IMR-90 (cell line): ENCODE results near the gene HSD17B8. TPM values are rescaled to one million over a fixed set of nuclear protein-coding genes. Genes with fewer than 3 reads are reported as not detected.
A peak's percentile ranks its signal among the peaks of the same experiment; 100 is the strongest.

Experiments used
- ATAC-seq: fragments of 200-7000 bp; cut with Tn5 transposase; 2 replicates; pipeline ENCODE4 v1.9.1; 2020; ENCODE audit warnings: low read depth, mild to moderate bottlenecking, moderate library complexity
- BruUV-seq: library from RNA; stranded (reverse); fragments of 400-500 nt; replicated peaks from 2 replicates; lab custom pipeline; 2021; lab: Mats Ljungman, UMichigan
- CTCF ChIA-PET: fragments of 300-600 bp; formaldehyde crosslinking; extraction: SDS; loops from one replicate; lab custom pipeline; 2021; ENCODE audit warnings: antibody characterized with exemption; lab: Yijun Ruan, JAX
- POLR2A ChIA-PET: fragments of 300-600 bp; sonication (Branson Sonifier 250); formaldehyde crosslinking; loops from one replicate; lab custom pipeline; 2022; ENCODE audit warnings: antibody characterized with exemption; ENCODE audit not compliant: unreplicated experiment; lab: Charles Lee
- DNase-seq: peaks from one replicate; pipeline ENCODE4 v3.0.0; 2013
- H2AFZ ChIP-seq: replicated peaks from 2 replicates; pipeline ENCODE3; 2013; ENCODE audit warnings: low read length, mild to moderate bottlenecking; ENCODE audit not compliant: poor library complexity
- H2AK5ac ChIP-seq: 2 replicates; pipeline ENCODE4 v1.6.1; 2013; ENCODE audit warnings: low read depth, low read length, inconsistent platforms
- H2AK9ac ChIP-seq: replicated peaks from 2 replicates; pipeline ENCODE3; 2013; ENCODE audit warnings: mild to moderate bottlenecking, low read depth, low read length, moderate library complexity; ENCODE audit not compliant: poor library complexity
- H2BK120ac ChIP-seq: 2 replicates; pipeline ENCODE4 v1.6.1; 2013; ENCODE audit warnings: low read depth, low read length, inconsistent platforms
- H2BK15ac ChIP-seq: 3 replicates; pipeline ENCODE4 v1.6.1; 2013; ENCODE audit warnings: low read depth, low read length, inconsistent platforms
- H2BK20ac ChIP-seq: 2 replicates; pipeline ENCODE4 v1.6.1; 2013; ENCODE audit warnings: low read depth, mild to moderate bottlenecking, inconsistent platforms, low read length, moderate library complexity
- H2BK5ac ChIP-seq: 2 replicates; pipeline ENCODE4 v1.6.1; 2013; ENCODE audit warnings: mild to moderate bottlenecking, low read depth, low read length, inconsistent platforms; ENCODE audit not compliant: poor library complexity, severe bottlenecking
- H3K14ac ChIP-seq: replicated peaks from 2 replicates; pipeline ENCODE4 v1.6.1; 2013; ENCODE audit warnings: low read depth, low read length, inconsistent platforms
- H3K18ac ChIP-seq: 2 replicates; pipeline ENCODE4 v1.6.1; 2013; ENCODE audit warnings: low read depth, low read length, control low read depth
- H3K23ac ChIP-seq: 2 replicates; pipeline ENCODE4 v1.6.1; 2013; ENCODE audit warnings: low read depth, low read length, inconsistent platforms
- H3K27ac ChIP-seq: 2 replicates; pipeline ENCODE4 v1.5.1; 2013; ENCODE audit warnings: mild to moderate bottlenecking, control low read depth, low read length; ENCODE audit not compliant: insufficient read depth
- H3K27me3 ChIP-seq: 2 replicates; pipeline ENCODE4 v1.6.1; 2013; ENCODE audit warnings: low read length; ENCODE audit not compliant: control insufficient read depth, insufficient read depth
- H3K36me3 ChIP-seq: 2 replicates; pipeline ENCODE4 v1.6.1; 2013; ENCODE audit warnings: low read length, mixed read lengths; ENCODE audit not compliant: control insufficient read depth, insufficient read depth
- H3K4ac ChIP-seq: 2 replicates; pipeline ENCODE4 v1.6.1; 2013; ENCODE audit warnings: low read depth, low read length, inconsistent platforms
- H3K4me1 ChIP-seq: 2 replicates; pipeline ENCODE4 v1.6.1; 2013; ENCODE audit warnings: low read length, mixed read lengths; ENCODE audit not compliant: control insufficient read depth, insufficient read depth
- H3K4me2 ChIP-seq: 2 replicates; pipeline ENCODE4 v1.6.1; 2013; ENCODE audit warnings: low read depth, mild to moderate bottlenecking, control low read depth, low read length, moderate library complexity
- H3K4me3 ChIP-seq: 2 replicates; pipeline ENCODE4 v1.5.1; 2013; ENCODE audit warnings: low read depth, mild to moderate bottlenecking, control low read depth, low read length, moderate library complexity; ENCODE audit not compliant: insufficient read depth
- H3K56ac ChIP-seq: 2 replicates; pipeline ENCODE4 v1.6.1; 2013; ENCODE audit warnings: low read length, inconsistent platforms; ENCODE audit not compliant: insufficient read depth; ENCODE audit errors: extremely low read depth
- H3K79me1 ChIP-seq, 2 experiments: 2 replicates each; pipeline ENCODE4 v1.6.1; 2013; ENCODE audit warnings: low read length in 2 of 2, inconsistent platforms in 1 of 2, low read depth in 1 of 2
- H3K9ac ChIP-seq: 2 replicates; pipeline ENCODE4 v1.6.1; 2013; ENCODE audit warnings: low read depth, low read length, control low read depth
- H3K9me1 ChIP-seq: 2 replicates; pipeline ENCODE4 v1.6.1; 2013; ENCODE audit warnings: low read length, inconsistent platforms; ENCODE audit not compliant: insufficient read depth
- H3K9me3 ChIP-seq: 2 replicates; pipeline ENCODE4 v1.6.1; 2013; ENCODE audit warnings: low read length; ENCODE audit not compliant: control insufficient read depth, insufficient read depth
- H4K20me1 ChIP-seq: 2 replicates; pipeline ENCODE4 v1.6.1; 2013; ENCODE audit warnings: low read length, inconsistent platforms; ENCODE audit not compliant: insufficient read depth
- H4K5ac ChIP-seq: 2 replicates; pipeline ENCODE4 v1.6.1; 2013; ENCODE audit warnings: mild to moderate bottlenecking, low read depth, low read length, control low read depth
- H4K8ac ChIP-seq, 2 experiments: 2 replicates each; pipeline ENCODE4 v1.6.1; 2013; ENCODE audit warnings: low read depth in 2 of 2, low read length in 2 of 2, control low read depth in 1 of 2, inconsistent platforms in 1 of 2
- H4K91ac ChIP-seq: 2 replicates; pipeline ENCODE4 v1.6.1; 2013; ENCODE audit warnings: low read depth, low read length, inconsistent platforms; ENCODE audit not compliant: insufficient read depth
- BHLHE40 ChIP-seq: fragments of 150-350 bp; IDR thresholded peaks from 2 replicates; pipeline ENCODE4 v1.6.1; 2016; ENCODE audit warnings: mild to moderate bottlenecking, low read depth, low read length
- CEBPB ChIP-seq: IDR thresholded peaks from 2 replicates; pipeline ENCODE4 v1.6.1; 2012; ENCODE audit warnings: low read depth, low read length, improper control_type of control experiment
- CHD1 ChIP-seq: IDR thresholded peaks from 2 replicates; pipeline ENCODE4 v1.6.1; 2012; ENCODE audit warnings: low read depth, low read length, improper control_type of control experiment
- FOS ChIP-seq: fragments of 150-350 bp; IDR thresholded peaks from 2 replicates; pipeline ENCODE4 v1.6.1; 2016; ENCODE audit warnings: low read depth, low read length
- MAFK ChIP-seq: IDR thresholded peaks from 2 replicates; pipeline ENCODE4 v1.6.1; 2012; ENCODE audit warnings: low read depth, low read length, improper control_type of control experiment
- MAZ ChIP-seq: IDR thresholded peaks from 2 replicates; pipeline ENCODE4 v1.6.1; 2012; ENCODE audit warnings: low read depth, mild to moderate bottlenecking, low read length, improper control_type of control experiment, moderate library complexity, borderline replicate concordance
- MXI1 ChIP-seq: IDR thresholded peaks from 2 replicates; pipeline ENCODE4 v1.6.1; 2012; ENCODE audit warnings: low read depth, mild to moderate bottlenecking, low read length, moderate library complexity, borderline replicate concordance
- NFE2L2 ChIP-seq: fragments of 150-350 bp; IDR thresholded peaks from 2 replicates; pipeline ENCODE4 v1.6.1; 2016; ENCODE audit warnings: low read depth, mild to moderate bottlenecking, low read length
- POLR2A ChIP-seq: IDR thresholded peaks from 2 replicates; pipeline ENCODE4 v1.6.1; 2012; ENCODE audit warnings: mild to moderate bottlenecking, low read depth, low read length
- RAD21 ChIP-seq: IDR thresholded peaks from 2 replicates; pipeline ENCODE4 v1.6.1; 2012; ENCODE audit warnings: low read length, improper control_type of control experiment
- RCOR1 ChIP-seq: IDR thresholded peaks from 2 replicates; pipeline ENCODE4 v1.6.1; 2012; ENCODE audit warnings: mild to moderate bottlenecking, low read length, improper control_type of control experiment; ENCODE audit not compliant: insufficient replicate concordance
- RFX5 ChIP-seq: IDR thresholded peaks from 2 replicates; pipeline ENCODE4 v1.8.0; 2012; ENCODE audit warnings: low read depth, mild to moderate bottlenecking, low read length, moderate library complexity
- SMC3 ChIP-seq: fragments of 150-350 bp; IDR thresholded peaks from 2 replicates; pipeline ENCODE4 v1.6.1; 2016; ENCODE audit warnings: low read depth, mild to moderate bottlenecking, antibody characterized with exemption, low read length, moderate library complexity
- WGBS, 2 experiments: methylation state at CpG; one replicate each; pipeline versions ENCODE4 v1.1.5 to v1.1.7; 2013; ENCODE audit warnings: missing lambda C conversion rate in 2 of 2; ENCODE audit not compliant: insufficient read length in 1 of 2; ENCODE audit errors: extremely low coverage in 2 of 2; 5-methylcytosine and 5-hydroxymethylcytosine counted together
- dilution Hi-C: fragments of 300-500 bp; cut with HindIII; formaldehyde crosslinking; loops from one replicate; pipeline ENCODE4 v1.14.3; 2018; ENCODE audit warnings: low sequenced_read_pairs; ENCODE audit not compliant: unreplicated experiment
- in situ Hi-C: fragments of 300-500 bp; cut with MboI; formaldehyde crosslinking; loops from 3 replicates; pipeline ENCODE4 v1.14.3; 2019; ENCODE audit warnings: low sequenced_read_pairs, inconsistent platforms, mixed read lengths
- intact Hi-C: fragments of 100-400 bp; cut with micrococcal nuclease; formaldehyde crosslinking; loops from 2 replicates; pipeline ENCODE4 v1.10.0; 2022
- polyA plus RNA-seq, 3 experiments: library from polyadenylated mRNA; depleted of rRNA; stranded (reverse); fragments of >200 nt; gene quantifications; 2 replicates each; pipeline ENCODE4 v1.2.3, GENCODE V29; 2012; ENCODE audit warnings: low replicate concordance in 1 of 3
- total RNA-seq: library from RNA; depleted of rRNA; stranded (reverse); fragments of >200 nt; gene quantifications from 2 replicates; pipeline ENCODE4 v1.2.3, GENCODE V29; 2012
- TF ChIP-seq, protein P1 (sequence below): fragments of 150-350 bp; IDR thresholded peaks from 2 replicates; pipeline ENCODE4 v1.6.1; 2016; ENCODE audit warnings: low read depth, mild to moderate bottlenecking, low read length, moderate library complexity, borderline replicate concordance
- TF ChIP-seq, protein P2 (sequence below): conservative IDR thresholded peaks from 2 replicates; pipeline ENCODE4 v1.5.1; 2012; ENCODE audit warnings: mild to moderate bottlenecking, low read depth, low read length, improper control_type of control experiment
- TF ChIP-seq, protein P3 (sequence below): fragments of 150-350 bp; IDR thresholded peaks from 2 replicates; pipeline ENCODE4 v1.6.1; 2017; ENCODE audit warnings: mild to moderate bottlenecking, antibody characterized with exemption, low read length, low read depth

The HSD17B8 gene
- total and polyA plus RNA-seq, 2 of the 4 experiments (the other 2 are of a cell fraction) = 1.6 to 4.3 TPM

GRCh38 chr6:33213989-33214335 lies 9.5 kb downstream of the HSD17B8 start:
- POLR2A ChIA-PET = no interaction called here
- in situ Hi-C loops = no loop called here

More at GRCh38 chr6:33213989-33214335, 9.5 kb downstream of the HSD17B8 start:
- Histone ChIP-seq H2AK5ac (no peak overlapping the region; the same call in 1 of the 2 replicates), H4K91ac (peak overlapping the region; percentile 53; the same call in 1 of the 2 replicates), H3K9me1 (no peaks in the 10 kb centered on the region), H3K14ac (peak overlapping the region; percentile 67; the same call in 1 of the 2 replicates), H4K5ac (peak overlapping the region; percentile 72), H2BK5ac (no peak overlapping the region), H4K20me1 (no peaks in the 10 kb centered on the region), H3K36me3 (peaks cover 20% of the 10 kb centered on the region), H3K9ac (peak overlapping the region; percentile 72), H4K8ac (peak overlapping the region; percentile 70 to 85; a peak in 3 of 4 replicates), H3K79me1 (peaks cover 7 to 15% of the 10 kb centered on the region in 2 experiments), H2AFZ (peak overlapping the region; percentile 92), H3K4ac (peak overlapping the region; percentile 67), H3K4me1 (peaks cover 2% of the 10 kb centered on the region; the same call in 1 of the 2 replicates), H3K56ac (no peak overlapping the region), H3K23ac (peak overlapping the region; percentile 82), H3K4me3 (peak overlapping the region; percentile 59), H3K27me3 (peaks cover 19% of the 10 kb centered on the region), H2BK120ac (0 out of 2 replicates have a peak overlapping the region, but pooled peaks have one; percentile 33), H3K27ac (no peak overlapping the region; the same call in 1 of the 2 replicates), H2AK9ac (peak overlapping the region; percentile 89), H3K9me3 (no peaks in the 10 kb centered on the region), H2BK15ac (no peak overlapping the region), H3K18ac (peak overlapping the region; percentile 46), H3K4me2 (peak overlapping the region; percentile 94), H2BK20ac (no peak overlapping the region)
- TF ChIP-seq RCOR1 (no peak), MAFK (no peak), RAD21 (no peak), MXI1 (no peak), MAZ (no peak), CEBPB (no peak), FOS (no peak), POLR2A (no peak), RFX5 (no peak), CHD1 (no peak), BHLHE40 (no peak), NFE2L2 (no peak), SMC3 (no peak)
- TF ChIP-seq, protein P1, sequence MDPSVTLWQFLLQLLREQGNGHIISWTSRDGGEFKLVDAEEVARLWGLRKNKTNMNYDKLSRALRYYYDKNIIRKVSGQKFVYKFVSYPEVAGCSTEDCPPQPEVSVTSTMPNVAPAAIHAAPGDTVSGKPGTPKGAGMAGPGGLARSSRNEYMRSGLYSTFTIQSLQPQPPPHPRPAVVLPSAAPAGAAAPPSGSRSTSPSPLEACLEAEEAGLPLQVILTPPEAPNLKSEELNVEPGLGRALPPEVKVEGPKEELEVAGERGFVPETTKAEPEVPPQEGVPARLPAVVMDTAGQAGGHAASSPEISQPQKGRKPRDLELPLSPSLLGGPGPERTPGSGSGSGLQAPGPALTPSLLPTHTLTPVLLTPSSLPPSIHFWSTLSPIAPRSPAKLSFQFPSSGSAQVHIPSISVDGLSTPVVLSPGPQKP = no peak
- TF ChIP-seq, protein P2, sequence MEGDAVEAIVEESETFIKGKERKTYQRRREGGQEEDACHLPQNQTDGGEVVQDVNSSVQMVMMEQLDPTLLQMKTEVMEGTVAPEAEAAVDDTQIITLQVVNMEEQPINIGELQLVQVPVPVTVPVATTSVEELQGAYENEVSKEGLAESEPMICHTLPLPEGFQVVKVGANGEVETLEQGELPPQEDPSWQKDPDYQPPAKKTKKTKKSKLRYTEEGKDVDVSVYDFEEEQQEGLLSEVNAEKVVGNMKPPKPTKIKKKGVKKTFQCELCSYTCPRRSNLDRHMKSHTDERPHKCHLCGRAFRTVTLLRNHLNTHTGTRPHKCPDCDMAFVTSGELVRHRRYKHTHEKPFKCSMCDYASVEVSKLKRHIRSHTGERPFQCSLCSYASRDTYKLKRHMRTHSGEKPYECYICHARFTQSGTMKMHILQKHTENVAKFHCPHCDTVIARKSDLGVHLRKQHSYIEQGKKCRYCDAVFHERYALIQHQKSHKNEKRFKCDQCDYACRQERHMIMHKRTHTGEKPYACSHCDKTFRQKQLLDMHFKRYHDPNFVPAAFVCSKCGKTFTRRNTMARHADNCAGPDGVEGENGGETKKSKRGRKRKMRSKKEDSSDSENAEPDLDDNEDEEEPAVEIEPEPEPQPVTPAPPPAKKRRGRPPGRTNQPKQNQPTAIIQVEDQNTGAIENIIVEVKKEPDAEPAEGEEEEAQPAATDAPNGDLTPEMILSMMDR = no peak
- TF ChIP-seq, protein P3, sequence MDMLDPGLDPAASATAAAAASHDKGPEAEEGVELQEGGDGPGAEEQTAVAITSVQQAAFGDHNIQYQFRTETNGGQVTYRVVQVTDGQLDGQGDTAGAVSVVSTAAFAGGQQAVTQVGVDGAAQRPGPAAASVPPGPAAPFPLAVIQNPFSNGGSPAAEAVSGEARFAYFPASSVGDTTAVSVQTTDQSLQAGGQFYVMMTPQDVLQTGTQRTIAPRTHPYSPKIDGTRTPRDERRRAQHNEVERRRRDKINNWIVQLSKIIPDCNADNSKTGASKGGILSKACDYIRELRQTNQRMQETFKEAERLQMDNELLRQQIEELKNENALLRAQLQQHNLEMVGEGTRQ = no peak
- intact Hi-C loops (no loop called here), dilution Hi-C loops (no loop called here)
- CTCF ChIA-PET = no interaction called here
- no peak for DNase-seq
- WGBS, 2 experiments = 0% methylated on average over 4 of the region's 9 CpGs; no CpG with 5 or more reads in 1 of the 2 experiments
- no TSS peak for BruUV-seq
- ATAC-seq = peak; percentile 9; the same call in 1 of the 2 replicates
